SKM-1 (cell line): ENCODE measurements around the gene EMC9.

Experiments
- DNase-seq: peaks from one replicate; lab custom pipeline; 2025; ENCODE audit not compliant: unreplicated experiment; lab: John Stamatoyannopoulos, UW

EMC9 gene

GRCh38 chr14:24132061-24132685 lies 9.2 kb downstream of the EMC9 start:
- DNase-seq, result no peak

- DNase-seq, result no peak
These were observed 9.8 kb downstream of the EMC9 start for GRCh38 chr14:24131549-24131966.

GRCh38 chr14:24130717-24131548 lies 10.5 kb downstream of the EMC9 start:
- no peak for DNase-seq

- DNase-seq, result no peak
These were observed 11.0 kb downstream of the EMC9 start, which contains the start of gene FITM1 for GRCh38 chr14:24130380-24130716. Gene FITM1, plus strand, starts transcription at chr14:24130659. Its CDS starts 905 bp downstream, at chr14:24131564.

GRCh38 chr14:24129410-24129998 lies 11.9 kb downstream of the EMC9 start:
- DNase-seq, result no peak

GRCh38 chr14:24127673-24128072 lies 13.7 kb downstream of the EMC9 start:
- no peak for DNase-seq

- DNase-seq, result no peak
These were observed 14.5 kb downstream of the EMC9 start for GRCh38 chr14:24126939-24127338.

GRCh38 chr14:24123424-24124417 lies 17.7 kb downstream of the EMC9 start:
- DNase-seq, result no peak

GRCh38 chr14:24122898-24123297 lies 18.5 kb downstream of the EMC9 start:
- no peak for DNase-seq

GRCh38 chr14:24122416-24122815 lies 19.0 kb downstream of the EMC9 start:
- DNase-seq, result no peak

- DNase-seq, result no peak
These were observed 20.2 kb downstream of the EMC9 start for GRCh38 chr14:24121210-24121609.

GRCh38 chr14:24119691-24120090 lies 21.7 kb downstream of the EMC9 start:
- DNase-seq, result no peak

- no peak for DNase-seq
These were observed 24.2 kb downstream of the EMC9 start for GRCh38 chr14:24117179-24117578.

- no peak for DNase-seq
These were observed 25.1 kb downstream of the EMC9 start for GRCh38 chr14:24116128-24116814.

GRCh38 chr14:24115422-24116127 lies 25.8 kb downstream of the EMC9 start:
- DNase-seq, result no peak

- peak; percentile 92 for DNase-seq
These were observed 26.6 kb downstream of the EMC9 start, which contains the start of the genes DCAF11 and NRL for GRCh38 chr14:24114532-24115421. Gene DCAF11, plus strand, starts transcription at chr14:24114777. Its CDS starts 818 bp downstream, at chr14:24115595. Gene NRL, minus strand, starts transcription at chr14:24114949. Its CDS starts 32,101 bp downstream, at chr14:24082848.

- peak; percentile 51 for DNase-seq
These were observed 27.4 kb downstream of the EMC9 start for GRCh38 chr14:24113801-24114531.

GRCh38 chr14:24113379-24113800 lies 28.0 kb downstream of the EMC9 start:
- DNase-seq, result no peak
